ENCODE data around the gene PLPP3. TPM values are rescaled to one million over a fixed set of nuclear protein-coding genes. Genes with fewer than 3 reads are reported as not detected.

Gene PLPP3
- total and polyA plus RNA-seq, 2 experiments from 2014 or later: 41.9 to 61.9 TPM

DNA sequence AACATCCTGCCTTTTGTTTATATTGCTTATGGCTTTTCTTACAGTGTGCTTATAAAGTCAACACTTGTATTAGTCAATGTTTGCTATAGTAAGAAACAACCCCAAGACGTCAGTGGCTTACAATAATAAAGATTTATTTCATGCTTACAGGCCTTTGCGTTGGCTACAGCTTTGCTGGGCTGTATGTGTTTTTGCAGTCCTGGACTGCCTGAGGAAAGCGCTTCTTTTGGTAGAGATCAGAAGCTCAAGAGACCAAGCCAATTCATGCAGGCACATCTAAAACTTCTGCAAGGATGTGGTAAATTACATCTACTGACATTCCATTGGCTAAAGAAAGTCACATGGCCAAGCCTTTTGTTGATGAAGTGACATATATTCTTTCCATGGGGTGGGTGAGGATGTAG is 48.3 kb upstream of the PLPP3 start (continued):
- no peak for TF ChIP-seq ZNF462 (CRISPR knock-in tag; IDR thresholded peaks at IDR 0.05)
- TF ChIP-seq JUNB (IDR thresholded peaks at IDR 0.05; ENCODE audit: unreplicated experiment): no peak

DNA sequence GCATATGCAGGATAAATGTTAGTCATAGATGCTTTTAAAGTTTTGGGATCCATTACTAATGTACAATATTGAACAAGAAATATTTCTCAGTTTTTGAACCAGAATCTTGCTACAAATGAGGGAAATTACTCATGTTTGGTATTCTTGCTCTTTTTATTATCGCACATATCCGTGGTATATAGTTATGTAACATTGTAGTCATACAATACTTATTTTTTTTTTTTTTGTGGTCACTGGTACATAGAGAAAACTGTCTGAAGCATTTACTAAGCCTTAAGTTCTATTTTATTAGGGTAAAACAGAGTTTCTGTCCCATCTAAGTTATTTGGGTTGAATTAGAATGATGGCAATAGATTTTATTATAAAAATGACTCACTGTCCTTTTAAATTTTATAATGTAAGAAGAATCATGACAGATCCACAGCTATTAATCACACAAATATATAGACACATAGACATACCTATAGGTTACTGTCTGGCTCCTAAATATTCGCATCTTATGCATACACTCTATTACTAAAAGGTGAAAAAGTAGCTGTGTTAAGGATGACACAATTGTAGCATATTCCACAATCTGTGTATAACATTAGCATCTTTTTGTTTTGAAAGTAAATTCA is 47.8 kb upstream of the PLPP3 start:
- DNase-seq (ENCODE audit: low spot score) (no peak), ATAC-seq (no peak)
- no peak overlapping the region for H3K4me3 ChIP-seq
- H3K4me1 Mint-ChIP-seq: peaks cover 24% of the 10 kb centered on the region
- H3K4me2 ChIP-seq: no peak overlapping the region
- H3K36me3 Mint-ChIP-seq (ENCODE audit: low read depth): no peaks in the 10 kb centered on the region
- H3K27me3 Mint-ChIP-seq (ENCODE audit: insufficient read depth, low read depth, poor library complexity): no peaks in the 10 kb centered on the region
- H3K9me3 Mint-ChIP-seq: peaks cover 9% of the 10 kb centered on the region; the same call in 1 of the 3 replicates
- H3K4me3 Mint-ChIP-seq: no peak overlapping the region
- no peak overlapping the region for H2AFZ ChIP-seq
- TF ChIP-seq ZNF462 (CRISPR knock-in tag; IDR thresholded peaks at IDR 0.05): no peak
- TF ChIP-seq JUNB (IDR thresholded peaks at IDR 0.05; ENCODE audit: unreplicated experiment): no peak
- TF ChIP-seq NANOG (IDR thresholded peaks at IDR 0.05; ENCODE audit: borderline replicate concordance): no peak
- no peaks in the 10 kb centered on the region for H3K27me3 ChIP-seq (ENCODE audit: insufficient read depth)
- no peaks in the 10 kb centered on the region for H3K9me2 ChIP-seq (ENCODE audit: insufficient read depth)
- H3K36me3 ChIP-seq (ENCODE audit: insufficient read depth): no peaks in the 10 kb centered on the region
- H3K27ac ChIP-seq (ENCODE audit: low read depth): no peak overlapping the region
- H3F3A ChIP-seq (replicated peaks; ENCODE audit: low read depth): no peaks in the 10 kb centered on the region
- peaks cover 15% of the 10 kb centered on the region; the same call in 1 of the 2 replicates for H3K4me1 ChIP-seq (ENCODE audit: insufficient read depth)
- H3K27ac Mint-ChIP-seq: no peak overlapping the region
- H4K20me1 ChIP-seq (replicated peaks; ENCODE audit: insufficient read depth): no peaks in the 10 kb centered on the region
- no peaks in the 10 kb centered on the region for H3K79me2 ChIP-seq (replicated peaks; ENCODE audit: insufficient read depth)
